Transverse colon (tissue), 4 donors: ENCODE data around the gene ABCA5. TPM values are rescaled to one million over a fixed set of nuclear protein-coding genes. Genes with fewer than 3 reads are reported as not detected.
"Not testable (repeated sequence)": the region's sequence is repeated elsewhere in the genome, so short reads cannot be mapped to it uniquely, and the experiment has no call there.

Source experiments
- DNase-seq: peaks from one replicate; pipeline ENCODE4 v3.0.0-alpha.2; 2019
- H3K27ac ChIP-seq, 4 donors: fragments of 200-600 bp; sonication (generic); 2 replicates each; pipeline ENCODE4 v1.5.1; 2016 to 2018; ENCODE audit warnings: inconsistent platforms in 4 of 4
- H3K27me3 ChIP-seq: fragments of 200-600 bp; sonication (generic); 2 replicates; pipeline ENCODE4 v1.5.1; 2017; ENCODE audit warnings: inconsistent platforms
- H3K36me3 ChIP-seq, 4 donors: fragments of 200-600 bp; sonication (generic); 2 replicates each; pipeline ENCODE4 v1.5.1; 2017 to 2019; ENCODE audit warnings: inconsistent platforms in 4 of 4
- H3K4me1 ChIP-seq, 4 donors: fragments of 200-600 bp; sonication (generic); 2 replicates each; pipeline ENCODE4 v1.5.1; 2017 to 2020; ENCODE audit warnings: inconsistent platforms in 4 of 4
- H3K4me3 ChIP-seq, 4 donors: fragments of 200-600 bp; sonication (generic); 1 replicate in 1 of 4; 2 replicates in 3 of 4; pipeline versions ENCODE4 v1.5.1 to v1.6.1; 2017 to 2019; ENCODE audit warnings: inconsistent platforms in 4 of 4
- H3K9me3 ChIP-seq, 2 donors: fragments of 200-600 bp; sonication (generic); 2 replicates each; pipeline ENCODE4 v1.5.1; 2017 to 2019; ENCODE audit warnings: inconsistent platforms in 2 of 2
- CTCF ChIP-seq, 5 experiments: fragments of 200-600 bp in 3 of 5; fragments of 450-650 bp in 2 of 5; sonication (generic) in 3 of 5; IDR thresholded peaks; 1 replicate in 2 of 5; 2 replicates in 3 of 5; pipeline ENCODE4 v1.5.1; 2016 to 2017; ENCODE audit warnings: antibody characterized with exemption in 5 of 5, inconsistent platforms in 3 of 5, mild to moderate bottlenecking in 2 of 5, moderate library complexity in 1 of 5
- EP300 ChIP-seq: sonication (generic); formaldehyde crosslinking; IDR thresholded peaks from one replicate; pipeline ENCODE4 v1.6.1; 2017; ENCODE audit warnings: antibody characterized with exemption, low read depth
- POLR2A ChIP-seq: fragments of 450-650 bp; IDR thresholded peaks from one replicate; pipeline ENCODE4 v1.6.1; 2016; ENCODE audit warnings: antibody characterized with exemption, mild to moderate bottlenecking, moderate library complexity
- POLR2AphosphoS5 ChIP-seq, 3 donors: sonication (generic); formaldehyde crosslinking; IDR thresholded peaks; one replicate each; pipeline ENCODE4 v1.6.1; 2016; ENCODE audit warnings: antibody characterized with exemption in 3 of 3
- WGBS, 2 donors: methylation state at CpG; one replicate each; pipeline ENCODE4 v1.1.5; 2018; ENCODE audit warnings: low coverage in 1 of 2; 5-methylcytosine and 5-hydroxymethylcytosine counted together
- in situ Hi-C, 4 donors: fragments of 200-750 bp; cut with MboI; loops; one replicate each; pipeline versions ENCODE4 v1.15.0 to v1.15.1; 2017; ENCODE audit warnings: low sequenced_read_pairs in 3 of 4, low pct_ligation_motif_present in 1 of 4, low pct_unique_long_range_greater_than_20kb in 1 of 4
- intact Hi-C: fragments of 100-400 bp; cut with DNase I; formaldehyde crosslinking; loops from one replicate; pipeline ENCODE4 v1.15.1; 2023; ENCODE audit warnings: low total_unique reads
- small RNA-seq, 4 donors: library from RNA; depleted of rRNA; stranded (forward); fragments of <200 nt; gene quantifications; one replicate each; pipeline ENCODE3, GENCODE V24; 2016
- total RNA-seq, 4 donors: library from RNA; depleted of rRNA; stranded (reverse); fragments of >200 nt; gene quantifications; one replicate each; pipeline ENCODE4 v1.1.0, GENCODE V29; 2016

The ABCA5 gene
- total RNA-seq, 4 donors from 2014 or later, result 17.3 to 173 (median 125) TPM

- Histone ChIP-seq H3K27me3 (no peaks in the 10 kb centered on the region), H3K9me3 (no peaks in the 10 kb centered on the region), H3K4me3 (no peak overlapping the region), H3K4me1 (no peaks in the 10 kb centered on the region), H3K27ac (no peak overlapping the region), H3K36me3 (no peaks in the 10 kb centered on the region)
- intact Hi-C loops, result no loop called here
- in situ Hi-C loops, result no loop called here
- no peak for TF ChIP-seq POLR2AphosphoS5 (IDR thresholded peaks at IDR 0.05)
- TF ChIP-seq EP300, result no peak
- no peak for DNase-seq
- WGBS, 2 donors, result 82 to 89% methylated on average over 4 to 9 of the region's 9 CpGs
Observed at GRCh38 chr17:69213059-69213813, 113.7 kb downstream of the ABCA5 start.

GRCh38 chr17:69208640-69209039 is 118.3 kb downstream of the ABCA5 start:
- Histone ChIP-seq H3K36me3 (no peaks in the 10 kb centered on the region), H3K4me3 (no peak overlapping the region), H3K27ac (no peak overlapping the region), H3K9me3 (no peaks in the 10 kb centered on the region), H3K27me3 (no peaks in the 10 kb centered on the region), H3K4me1 (no peaks in the 10 kb centered on the region)
- in situ Hi-C loops, result no loop called here
- TF ChIP-seq CTCF (IDR thresholded peaks at IDR 0.05) (no peak), POLR2AphosphoS5 (IDR thresholded peaks at IDR 0.05) (no peak), POLR2A (no peak), EP300 (no peak)
- no peak for DNase-seq
- WGBS, 2 donors, result 73 to 76% methylated on average over 1 to 2 of the region's 2 CpGs
- intact Hi-C loops, result no loop called here

GRCh38 chr17:69207151-69207550 is 119.8 kb downstream of the ABCA5 start:
- H3K4me3 ChIP-seq, result no peak overlapping the region
- no peaks in the 10 kb centered on the region for H3K9me3 ChIP-seq
- 56 to 59% methylated on average over 4 of the region's 4 CpGs for WGBS, 2 donors
- no peak overlapping the region for H3K27ac ChIP-seq
- TF ChIP-seq POLR2A (no peak), CTCF (IDR thresholded peaks at IDR 0.05) (no peak), POLR2AphosphoS5 (IDR thresholded peaks at IDR 0.05) (no peak)
- no peaks in the 10 kb centered on the region for H3K27me3 ChIP-seq
- in situ Hi-C loops (no loop called here), intact Hi-C loops (no loop called here)
- no peaks in the 10 kb centered on the region for H3K36me3 ChIP-seq
- no peak for DNase-seq
- no peaks in the 10 kb centered on the region for H3K4me1 ChIP-seq

- Histone ChIP-seq H3K27me3 (no peaks in the 10 kb centered on the region), H3K4me3 (no peak overlapping the region), H3K27ac (no peak overlapping the region), H3K4me1 (no peaks in the 10 kb centered on the region), H3K36me3 (no peaks in the 10 kb centered on the region), H3K9me3 (no peaks in the 10 kb centered on the region)
- 93 to 94% methylated on average over 2 to 6 of the region's 6 CpGs for WGBS, 2 donors
- no peak for DNase-seq
- intact Hi-C loops (no loop called here), in situ Hi-C loops (loop anchor here in 1 of 4 donors (25.0 kb wide), 2 partner anchors 111 to 211 kb away; no protein-coding TSS in a partner anchor)
- TF ChIP-seq POLR2AphosphoS5 (IDR thresholded peaks at IDR 0.05) (no peak), CTCF (IDR thresholded peaks at IDR 0.05) (no peak), EP300 (no peak), POLR2A (no peak)
Observed at GRCh38 chr17:69198238-69198637, 128.7 kb downstream of the ABCA5 start.

GRCh38 chr17:69196105-69196653 is 130.8 kb downstream of the ABCA5 start:
- intact Hi-C loops, H3K4me3 ChIP-seq, H3K4me1 ChIP-seq, H3K27me3 ChIP-seq, H3K27ac ChIP-seq, H3K9me3 ChIP-seq, DNase-seq, H3K36me3 ChIP-seq: not testable (repeated sequence)
- in situ Hi-C loops, result loop anchor here in 1 of 4 donors (25.0 kb wide), 2 partner anchors 109 to 209 kb away; no protein-coding TSS in a partner anchor
- 95% methylated on average over 31 of the region's 40 CpGs; no CpG with 5 or more reads in 1 of the 2 donors for WGBS, 2 donors

Small RNAs within 50 kb of the gene (small RNA-seq; reads per million reads assigned to genes)
- gene RF00561 (0 reads per million in 4 donors), gene SNRPGP4 (0 reads per million in 4 donors)

Other genes with a start within 250 kb of the ABCA5 start
- 10 to 100 TPM; 13.5 to 51.6 (median 27.0) TPM for gene ABCA6, start 185.2 kb downstream of the ABCA5 start, total RNA-seq
- gene ABCA10, start 98.3 kb downstream of the ABCA5 start, total RNA-seq, result 10 to 100 TPM in 3 of 4 donors, 1 to 10 TPM in 1; 4.6 to 22.1 (median 13.0) TPM
- 10 to 100 TPM; 16.1 to 50.7 (median 45.8) TPM for gene MAP2K6, start 87.6 kb upstream of the ABCA5 start, total RNA-seq